Muscle layer of colon (tissue), 2 donors: ENCODE data around the gene CCDC178.

Experiments
- H3K27ac ChIP-seq: one replicate; pipeline ENCODE4 v1.7.0; 2013; ENCODE audit warnings: low read depth, mild to moderate bottlenecking, low read length, moderate library complexity
- H3K27me3 ChIP-seq, 2 donors: one replicate each; pipeline ENCODE4 v1.7.0; 2013; ENCODE audit warnings: low read length in 2 of 2, mild to moderate bottlenecking in 2 of 2; ENCODE audit not compliant: insufficient read depth in 2 of 2, control insufficient read depth in 1 of 2
- H3K36me3 ChIP-seq: one replicate; pipeline ENCODE4 v1.7.0; 2013; ENCODE audit warnings: mild to moderate bottlenecking, low read length; ENCODE audit not compliant: insufficient read depth
- H3K4me1 ChIP-seq: one replicate; pipeline ENCODE4 v1.7.0; 2013; ENCODE audit warnings: mild to moderate bottlenecking, low read length; ENCODE audit not compliant: insufficient read depth
- H3K4me3 ChIP-seq, 2 donors: one replicate each; pipeline ENCODE4 v1.7.0; 2013; ENCODE audit warnings: low read length in 2 of 2, low read depth in 1 of 2, mild to moderate bottlenecking in 1 of 2, moderate library complexity in 1 of 2
- H3K9ac ChIP-seq: one replicate; pipeline ENCODE4 v1.7.0; 2013; ENCODE audit warnings: low read length
- H3K9me3 ChIP-seq: one replicate; pipeline ENCODE4 v1.7.0; 2013; ENCODE audit warnings: mild to moderate bottlenecking, low read length
- donor health status: abdominal sarcoma.
- donor health status: Adenocarcinoma of cecum.

The CCDC178 gene

DNA sequence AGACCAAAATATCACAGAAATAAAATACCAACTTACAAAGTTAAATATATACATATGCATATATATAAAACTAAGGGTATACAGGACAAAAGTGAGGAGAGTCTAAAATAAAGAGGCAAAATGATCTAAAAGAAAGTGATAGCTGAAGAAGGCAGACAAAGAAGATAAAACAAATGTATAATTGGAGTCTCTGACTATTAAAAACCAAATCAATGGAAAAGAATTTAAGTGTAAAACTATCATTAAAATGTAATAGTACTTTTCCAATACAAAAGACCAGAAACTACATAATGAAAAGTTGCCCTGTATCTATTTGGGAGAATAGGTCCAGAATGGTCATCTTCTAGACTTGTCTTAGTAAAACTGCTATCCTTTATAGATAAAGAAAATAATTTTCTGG is 400.3 kb downstream of the CCDC178 start:
- no peaks in the 10 kb centered on the region for H3K36me3 ChIP-seq
- H3K27ac ChIP-seq = no peak overlapping the region
- no peaks in the 10 kb centered on the region for H3K9me3 ChIP-seq
- H3K9ac ChIP-seq = no peak overlapping the region
- no peak overlapping the region for H3K4me3 ChIP-seq
- no peaks in the 10 kb centered on the region for H3K4me1 ChIP-seq
- H3K27me3 ChIP-seq = no peaks in the 10 kb centered on the region

DNA sequence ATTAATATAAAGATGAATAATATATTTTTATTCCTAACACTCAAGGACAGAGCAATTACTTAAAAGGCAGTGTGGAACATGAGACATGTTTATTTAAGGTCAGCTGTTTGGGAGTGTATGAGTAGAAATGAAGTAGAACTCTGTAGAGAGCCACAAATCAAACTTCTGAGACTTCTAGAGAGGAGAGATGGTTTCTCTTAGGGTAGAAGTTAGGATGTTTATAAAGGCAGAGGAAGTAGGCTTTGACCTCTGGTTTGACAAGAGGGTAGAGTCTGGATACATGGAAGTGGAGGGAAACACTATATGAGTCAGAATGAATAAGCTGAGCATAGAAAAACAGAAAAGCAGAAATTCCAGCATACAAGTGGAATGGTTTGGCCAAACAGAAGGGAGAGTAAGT is 405.6 kb downstream of the CCDC178 start:
- Histone ChIP-seq H3K9me3 (no peaks in the 10 kb centered on the region), H3K27me3 (no peaks in the 10 kb centered on the region), H3K4me3 (no peak overlapping the region), H3K27ac (no peak overlapping the region), H3K36me3 (no peaks in the 10 kb centered on the region), H3K4me1 (no peaks in the 10 kb centered on the region), H3K9ac (no peak overlapping the region)

DNA sequence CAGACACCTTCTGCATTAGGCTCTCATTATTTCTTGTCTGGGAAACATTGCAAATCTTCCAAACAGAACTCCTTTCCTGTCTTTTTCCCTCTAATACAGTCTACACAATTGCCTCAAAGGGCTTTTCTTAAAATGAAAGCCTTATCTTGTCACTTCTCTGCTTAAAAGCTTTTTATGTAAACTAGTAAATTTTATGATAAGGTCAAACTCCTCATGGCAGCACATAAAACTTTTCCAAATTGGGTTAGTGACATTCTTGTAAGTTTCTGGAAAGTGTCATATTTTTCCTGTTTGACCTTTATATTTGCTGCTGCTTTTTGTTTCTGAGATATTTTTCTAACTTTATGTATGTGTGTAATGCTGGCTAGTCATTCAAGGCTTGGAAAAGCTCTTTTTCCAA is 406.3 kb downstream of the CCDC178 start:
- Histone ChIP-seq H3K4me3 (no peak overlapping the region), H3K36me3 (no peaks in the 10 kb centered on the region), H3K27me3 (no peaks in the 10 kb centered on the region), H3K4me1 (no peaks in the 10 kb centered on the region), H3K9me3 (no peaks in the 10 kb centered on the region), H3K27ac (no peak overlapping the region), H3K9ac (no peak overlapping the region)

DNA sequence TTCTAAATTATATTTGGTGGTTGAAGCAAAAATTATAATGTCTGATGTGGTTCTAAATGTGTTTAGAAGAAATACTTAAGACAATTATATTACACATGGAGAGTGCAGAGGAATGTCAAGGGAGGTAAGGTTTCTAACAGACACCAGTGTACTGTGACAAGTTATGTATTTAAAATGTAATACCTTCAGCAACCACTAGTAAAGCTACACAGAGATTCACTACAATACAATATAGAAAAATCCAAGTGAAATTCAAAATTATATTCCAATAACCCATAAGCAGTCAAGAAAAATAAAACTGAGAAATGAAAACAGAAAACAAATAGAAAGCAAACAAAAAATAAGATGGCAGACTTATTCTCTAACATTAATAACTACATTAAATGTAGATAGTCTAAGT is 418.2 kb downstream of the CCDC178 start:
- H3K36me3 ChIP-seq = no peaks in the 10 kb centered on the region
- no peaks in the 10 kb centered on the region for H3K4me1 ChIP-seq
- no peak overlapping the region for H3K27ac ChIP-seq
- no peaks in the 10 kb centered on the region for H3K9me3 ChIP-seq
- H3K27me3 ChIP-seq = no peaks in the 10 kb centered on the region
- H3K9ac ChIP-seq = no peak overlapping the region
- no peak overlapping the region for H3K4me3 ChIP-seq

DNA sequence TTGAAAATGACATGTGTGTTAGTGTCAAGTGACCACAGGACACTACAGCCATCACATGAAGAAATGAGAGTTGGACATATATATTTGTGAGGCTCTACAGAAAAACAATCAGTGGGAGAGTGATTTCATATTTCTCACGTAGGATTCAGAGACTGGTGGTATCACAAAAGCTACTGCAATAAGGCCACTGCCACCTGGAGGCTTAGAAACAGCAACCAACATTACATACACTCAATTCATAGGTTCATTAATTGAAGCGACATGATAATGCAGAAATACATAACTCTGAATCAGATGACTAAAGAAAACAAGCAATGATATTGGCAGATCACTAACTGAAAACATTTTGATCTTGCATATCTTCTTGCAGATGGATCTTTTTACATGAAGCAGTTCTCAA is 419.6 kb downstream of the CCDC178 start:
- H3K36me3 ChIP-seq = no peaks in the 10 kb centered on the region
- no peaks in the 10 kb centered on the region for H3K27me3 ChIP-seq
- H3K9me3 ChIP-seq = no peaks in the 10 kb centered on the region
- H3K9ac ChIP-seq = no peak overlapping the region
- no peak overlapping the region for H3K4me3 ChIP-seq
- H3K27ac ChIP-seq = no peak overlapping the region
- no peaks in the 10 kb centered on the region for H3K4me1 ChIP-seq

DNA sequence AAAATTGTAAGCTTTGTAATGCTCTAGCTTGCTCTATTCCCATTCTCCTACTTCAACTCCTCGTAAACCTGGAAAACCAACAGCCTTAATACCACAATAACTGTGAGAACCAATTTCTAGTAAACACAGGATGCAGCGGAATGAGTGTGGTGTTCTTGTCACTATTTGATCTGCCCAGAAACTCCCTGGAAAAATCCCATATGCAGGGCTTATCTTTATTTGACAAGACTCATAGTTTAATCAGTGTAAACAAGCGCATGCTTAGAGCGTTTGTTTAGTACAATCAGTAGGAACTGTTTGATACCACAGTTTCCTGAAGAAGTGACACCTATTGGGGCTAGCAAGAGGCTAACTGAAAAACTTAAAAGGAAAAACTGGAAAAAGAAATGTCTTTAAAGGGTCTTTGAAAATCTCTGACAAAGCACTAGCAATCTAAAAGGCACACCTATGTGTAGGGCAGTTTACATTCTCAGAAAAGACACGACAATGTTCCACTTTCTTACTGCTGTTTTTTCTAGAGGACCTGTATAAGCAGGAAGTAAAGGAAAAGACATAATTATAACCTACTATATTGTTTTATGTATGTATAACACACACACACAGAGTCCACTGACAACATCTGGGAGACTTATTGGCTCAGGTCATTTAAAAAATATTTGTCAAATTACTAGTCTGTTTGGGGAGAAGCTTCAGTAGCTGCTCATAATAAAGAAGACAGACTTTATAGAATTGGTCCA is 426.3 kb downstream of the CCDC178 start:
- Histone ChIP-seq H3K36me3 (no peaks in the 10 kb centered on the region), H3K9ac (no peak overlapping the region), H3K9me3 (no peaks in the 10 kb centered on the region), H3K4me1 (no peaks in the 10 kb centered on the region), H3K4me3 (no peak overlapping the region), H3K27ac (no peak overlapping the region), H3K27me3 (no peaks in the 10 kb centered on the region)

DNA sequence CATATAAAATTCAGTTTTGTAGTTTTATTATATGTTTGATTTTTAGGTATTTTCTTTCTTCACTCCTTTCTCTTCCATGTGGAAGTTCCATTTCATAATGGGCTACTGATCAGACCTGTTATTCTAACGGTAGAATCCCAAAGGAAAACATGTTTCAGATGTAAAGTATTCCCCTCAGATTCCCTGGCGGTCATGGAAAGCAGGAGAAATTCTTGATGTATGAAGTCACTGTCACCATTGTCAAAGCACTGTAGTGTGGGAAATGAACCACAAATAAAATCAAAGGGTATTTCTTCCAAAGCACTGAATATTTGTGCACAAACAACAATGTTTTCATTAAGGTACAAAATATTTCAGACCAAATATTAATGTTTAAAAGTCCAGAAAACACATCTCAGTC is 430.4 kb downstream of the CCDC178 start:
- Histone ChIP-seq H3K27me3 (no peaks in the 10 kb centered on the region), H3K4me1 (no peaks in the 10 kb centered on the region), H3K27ac (no peak overlapping the region), H3K36me3 (no peaks in the 10 kb centered on the region), H3K9ac (no peak overlapping the region), H3K4me3 (no peak overlapping the region), H3K9me3 (no peaks in the 10 kb centered on the region)

DNA sequence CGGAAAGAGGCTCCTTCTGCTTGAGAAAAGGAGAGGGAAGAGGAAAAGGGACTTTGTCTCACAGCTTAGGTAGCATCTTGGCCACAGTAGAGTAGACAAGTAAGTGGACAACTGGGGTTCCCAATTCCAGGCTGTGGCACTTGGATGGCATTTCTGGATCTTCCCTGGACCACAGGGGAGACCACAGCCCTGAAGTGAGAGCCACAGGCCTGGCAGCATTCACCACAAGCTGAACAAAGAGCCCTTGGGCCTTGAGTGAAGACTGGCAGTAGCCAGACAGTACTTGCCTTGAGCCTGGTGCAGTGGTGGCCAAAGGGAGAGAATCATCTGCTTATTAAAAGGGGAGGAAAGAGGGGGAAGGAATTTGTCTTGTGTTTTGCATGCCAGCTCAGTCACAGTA is 441.6 kb downstream of the CCDC178 start:
- Histone ChIP-seq H3K9ac (no peak overlapping the region), H3K4me3 (no peak overlapping the region), H3K27me3 (no peaks in the 10 kb centered on the region), H3K36me3 (no peaks in the 10 kb centered on the region), H3K27ac (no peak overlapping the region), H3K9me3 (no peaks in the 10 kb centered on the region), H3K4me1 (no peaks in the 10 kb centered on the region)

DNA sequence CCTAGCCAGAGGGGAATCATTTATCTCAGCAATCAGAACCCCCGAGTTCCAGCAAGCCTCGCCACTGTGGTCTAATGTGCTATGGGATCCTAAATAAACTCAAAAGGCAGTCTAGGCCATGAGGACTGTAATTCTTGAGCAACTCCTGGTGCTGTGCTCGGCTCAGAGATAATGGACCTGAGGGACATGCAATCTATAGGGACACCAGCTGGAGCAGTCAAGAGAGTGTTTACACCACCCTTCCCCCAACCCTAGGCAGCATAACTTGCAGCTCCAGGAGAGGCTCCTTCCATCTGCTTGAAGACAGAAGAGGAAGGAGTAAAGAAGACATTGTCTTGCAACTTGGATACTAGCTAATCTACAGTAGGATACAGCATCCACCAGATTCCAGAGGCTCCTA is 442.2 kb downstream of the CCDC178 start:
- Histone ChIP-seq H3K27ac (no peak overlapping the region), H3K9me3 (no peaks in the 10 kb centered on the region), H3K27me3 (no peaks in the 10 kb centered on the region)

DNA sequence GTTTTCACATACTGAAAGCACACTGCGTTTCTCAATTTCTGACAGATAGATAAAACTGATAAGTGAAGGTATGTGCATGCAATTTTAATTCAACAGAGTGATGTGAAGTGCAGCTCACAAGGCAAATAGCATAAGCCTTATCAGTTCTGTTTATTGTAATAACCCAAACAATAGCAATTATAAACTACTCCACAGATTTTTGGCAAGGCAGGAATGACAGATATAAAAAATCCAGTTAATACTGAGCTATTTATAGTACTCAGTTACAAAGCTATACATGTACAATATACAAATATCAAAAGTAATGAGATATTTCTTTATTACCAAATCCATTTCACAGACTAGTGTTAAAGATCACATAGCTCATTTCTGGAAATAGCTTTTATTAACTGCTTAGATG is 456.8 kb downstream of the CCDC178 start:
- Histone ChIP-seq H3K4me1 (no peaks in the 10 kb centered on the region), H3K9me3 (no peaks in the 10 kb centered on the region), H3K27me3 (no peaks in the 10 kb centered on the region), H3K9ac (no peak overlapping the region), H3K4me3 (no peak overlapping the region), H3K36me3 (no peaks in the 10 kb centered on the region), H3K27ac (no peak overlapping the region)

More for the DNA sequence above, 442.2 kb downstream of the CCDC178 start:
- no peaks in the 10 kb centered on the region for H3K4me1 ChIP-seq
- no peak overlapping the region for H3K4me3 ChIP-seq
- no peak overlapping the region for H3K9ac ChIP-seq
- no peaks in the 10 kb centered on the region for H3K36me3 ChIP-seq

DNA sequence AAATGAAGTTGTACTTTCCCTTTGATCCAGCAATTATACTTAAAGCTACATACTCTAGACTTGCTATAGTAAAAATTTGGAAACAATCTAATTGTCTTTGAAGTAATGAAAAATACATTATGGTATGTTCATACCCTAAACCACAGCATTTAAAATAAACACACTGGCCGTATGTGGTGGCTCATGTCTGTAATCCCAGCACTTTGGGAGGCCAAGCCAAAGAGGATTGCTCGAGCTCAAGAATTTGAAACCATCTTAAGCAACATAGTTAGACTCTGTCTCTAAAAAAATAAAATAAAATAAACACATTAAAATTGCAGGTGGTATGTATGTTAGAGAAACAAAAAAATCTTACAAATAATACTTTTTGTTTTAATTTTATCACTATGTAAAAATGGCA is 459.6 kb downstream of the CCDC178 start:
- Histone ChIP-seq H3K4me1 (no peaks in the 10 kb centered on the region), H3K9ac (no peak overlapping the region), H3K4me3 (no peak overlapping the region), H3K36me3 (no peaks in the 10 kb centered on the region), H3K9me3 (no peaks in the 10 kb centered on the region), H3K27ac (no peak overlapping the region), H3K27me3 (no peaks in the 10 kb centered on the region)

DNA sequence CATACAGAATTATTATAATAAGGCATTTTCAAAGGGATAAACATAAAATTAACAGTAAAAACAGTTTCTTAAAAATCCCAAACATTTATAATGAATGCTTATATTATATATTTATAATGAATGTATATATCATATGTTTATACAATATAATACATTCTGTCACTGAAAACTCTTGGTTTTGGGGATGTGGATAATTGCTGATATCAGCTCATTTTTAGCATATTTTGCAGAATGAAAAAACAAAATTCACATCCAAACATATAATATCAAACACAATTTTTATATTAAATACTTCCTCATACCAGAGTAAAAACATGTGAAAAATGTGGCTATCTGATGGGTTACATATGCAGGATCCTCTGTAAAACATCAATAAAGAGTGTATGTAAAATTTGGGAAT is 465.0 kb downstream of the CCDC178 start:
- no peaks in the 10 kb centered on the region for H3K9me3 ChIP-seq
- no peak overlapping the region for H3K9ac ChIP-seq
- no peak overlapping the region for H3K27ac ChIP-seq
- H3K36me3 ChIP-seq = no peaks in the 10 kb centered on the region
- H3K4me3 ChIP-seq = no peak overlapping the region
- H3K4me1 ChIP-seq = no peaks in the 10 kb centered on the region
- H3K27me3 ChIP-seq = no peaks in the 10 kb centered on the region
